HG03095 (cell line): Measurements from ENCODE around the gene ZNF532.
"Not testable (repeated sequence)": the region's sequence is repeated elsewhere in the genome, so short reads cannot be mapped to it uniquely, and the experiment has no call there.

ENCODE experiments used
- ATAC-seq: cut with Tn5 transposase; IDR thresholded peaks from one replicate; pipeline ENCODE4 v1.9.1; 2021; ENCODE audit warnings: moderate library complexity; ENCODE audit not compliant: unreplicated experiment

ZNF532 gene

DNA sequence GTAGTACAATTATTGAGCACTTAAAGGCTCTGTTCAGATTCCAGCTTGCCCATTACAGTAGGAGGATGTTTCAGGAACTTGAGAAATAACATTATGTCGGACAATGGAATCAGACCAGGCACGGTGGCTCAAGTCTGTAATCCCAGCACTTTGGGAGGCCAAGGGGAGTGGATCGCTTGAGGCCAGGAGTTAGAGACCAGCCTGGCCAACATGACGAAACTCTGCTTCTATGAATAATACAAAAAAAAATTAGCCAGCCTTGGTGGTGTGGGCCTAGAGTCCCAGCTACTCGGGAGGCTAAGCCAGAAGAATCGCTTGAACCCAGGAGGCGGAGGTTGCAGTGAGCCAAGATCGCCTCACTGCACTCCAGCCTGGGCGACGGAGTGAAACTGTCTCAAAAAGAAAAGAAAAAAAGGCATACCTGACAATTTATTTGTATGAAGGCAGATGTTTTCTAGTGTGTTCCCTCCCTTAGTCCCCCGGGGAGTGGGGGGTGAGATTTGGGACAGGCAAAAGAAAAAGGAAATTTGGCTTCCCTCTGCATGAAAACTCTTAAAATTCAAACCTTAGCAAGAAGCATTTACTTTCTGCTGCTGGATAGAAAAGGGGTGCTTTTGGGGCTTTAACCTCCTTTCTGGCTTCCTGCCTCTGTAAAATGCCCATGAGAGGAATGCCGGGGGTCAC, 13.7 kb upstream of the ZNF532 start:
- no peak for ATAC-seq

DNA sequence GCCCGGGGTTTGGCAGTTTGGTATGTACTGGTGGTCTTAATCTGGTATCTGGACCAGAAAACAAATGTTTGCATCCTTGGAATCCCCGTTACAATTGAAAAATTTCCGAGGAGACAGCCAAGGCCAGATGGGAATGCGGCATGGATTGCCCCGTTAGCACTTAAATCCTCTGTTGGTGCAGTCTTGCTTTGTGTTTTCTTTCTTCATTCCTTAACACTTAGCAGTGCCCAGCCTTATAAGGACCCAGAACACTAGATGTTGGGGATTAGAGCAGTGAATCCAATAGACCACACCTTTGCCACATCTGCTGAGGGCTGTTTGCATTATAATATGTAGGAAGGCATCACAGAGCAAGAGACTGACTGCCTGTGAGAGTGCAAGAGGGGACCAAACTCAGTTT, 12.8 kb upstream of the ZNF532 start:
- ATAC-seq: no peak

DNA sequence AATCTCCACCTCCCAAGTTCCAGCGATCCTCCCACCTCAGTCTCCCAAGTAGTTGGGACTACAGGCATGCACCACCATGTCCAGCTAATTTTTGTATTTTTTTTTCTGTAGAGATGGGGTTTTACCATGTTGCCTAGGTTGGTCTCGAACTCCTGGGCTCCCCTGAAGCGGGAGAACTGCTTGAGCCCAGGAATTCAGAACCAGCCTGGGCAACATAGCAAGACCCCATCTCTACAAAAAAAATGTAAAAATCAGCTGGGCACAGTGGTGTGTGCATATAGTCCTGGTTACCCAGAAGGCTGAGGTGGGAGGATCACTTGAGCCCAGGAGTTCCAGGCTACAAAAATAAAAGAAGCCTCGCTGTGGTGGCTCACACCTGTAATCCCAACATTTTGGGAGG, 12.0 kb upstream of the ZNF532 start:
- ATAC-seq: no peak

DNA sequence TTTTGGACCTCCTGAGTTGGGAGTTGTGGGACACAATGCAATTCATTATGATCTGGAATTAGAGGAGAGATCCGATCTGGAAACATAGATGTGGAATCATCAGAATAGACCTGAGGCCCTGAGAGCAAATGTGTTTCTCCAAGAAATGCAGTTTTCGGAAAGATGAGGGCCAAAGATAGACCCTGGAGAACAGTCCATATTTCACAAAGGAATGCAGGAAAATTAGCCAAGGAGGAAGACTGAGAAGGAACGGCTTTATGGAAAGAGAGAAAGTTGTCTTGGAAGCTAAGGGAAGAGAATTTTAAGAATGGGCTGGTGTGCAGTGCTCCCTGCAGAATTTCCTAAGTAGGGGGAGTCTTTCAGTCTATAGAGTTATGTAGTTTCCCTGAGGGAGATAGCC, 11.1 kb upstream of the ZNF532 start:
- ATAC-seq: no peak

DNA sequence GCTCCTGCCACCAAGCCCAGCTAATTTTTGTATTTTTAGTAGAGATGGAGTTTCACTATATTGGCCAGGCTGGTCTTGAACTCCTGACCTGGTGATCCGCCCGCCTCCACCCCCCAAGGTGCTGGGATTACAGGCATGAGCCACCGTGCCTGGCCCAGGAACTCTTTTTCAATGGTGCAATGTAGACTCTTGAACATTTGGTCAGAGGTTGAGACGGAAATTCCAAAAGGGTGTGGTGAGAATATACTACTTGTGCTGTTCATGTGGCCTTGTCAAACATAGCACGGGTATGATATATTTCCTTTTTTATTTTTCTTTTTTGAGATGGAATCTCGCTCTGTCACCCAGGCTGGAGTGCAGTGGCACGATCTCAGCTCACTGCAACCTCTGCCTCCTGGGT, 9.2 kb upstream of the ZNF532 start:
- ATAC-seq: not testable (repeated sequence)

DNA sequence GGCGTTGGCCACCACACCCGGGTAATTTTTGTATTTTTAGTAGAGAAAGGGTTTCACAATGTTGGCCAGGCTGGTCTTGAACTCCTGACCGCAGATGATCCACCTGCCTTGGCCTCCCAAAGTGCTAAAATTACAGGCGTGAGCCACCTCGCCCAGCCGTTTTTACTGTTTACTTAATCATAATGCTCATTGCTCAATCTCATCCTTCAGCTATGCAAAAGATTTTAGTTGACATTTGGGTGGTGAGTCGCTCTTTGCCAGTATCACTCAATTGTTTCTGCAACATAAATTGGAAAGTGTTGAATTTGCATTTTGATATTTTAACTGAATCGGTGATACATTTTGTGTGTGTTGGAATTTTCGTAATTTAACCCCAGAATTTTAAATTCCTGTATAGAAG, 7.8 kb upstream of the ZNF532 start:
- ATAC-seq: no peak

DNA sequence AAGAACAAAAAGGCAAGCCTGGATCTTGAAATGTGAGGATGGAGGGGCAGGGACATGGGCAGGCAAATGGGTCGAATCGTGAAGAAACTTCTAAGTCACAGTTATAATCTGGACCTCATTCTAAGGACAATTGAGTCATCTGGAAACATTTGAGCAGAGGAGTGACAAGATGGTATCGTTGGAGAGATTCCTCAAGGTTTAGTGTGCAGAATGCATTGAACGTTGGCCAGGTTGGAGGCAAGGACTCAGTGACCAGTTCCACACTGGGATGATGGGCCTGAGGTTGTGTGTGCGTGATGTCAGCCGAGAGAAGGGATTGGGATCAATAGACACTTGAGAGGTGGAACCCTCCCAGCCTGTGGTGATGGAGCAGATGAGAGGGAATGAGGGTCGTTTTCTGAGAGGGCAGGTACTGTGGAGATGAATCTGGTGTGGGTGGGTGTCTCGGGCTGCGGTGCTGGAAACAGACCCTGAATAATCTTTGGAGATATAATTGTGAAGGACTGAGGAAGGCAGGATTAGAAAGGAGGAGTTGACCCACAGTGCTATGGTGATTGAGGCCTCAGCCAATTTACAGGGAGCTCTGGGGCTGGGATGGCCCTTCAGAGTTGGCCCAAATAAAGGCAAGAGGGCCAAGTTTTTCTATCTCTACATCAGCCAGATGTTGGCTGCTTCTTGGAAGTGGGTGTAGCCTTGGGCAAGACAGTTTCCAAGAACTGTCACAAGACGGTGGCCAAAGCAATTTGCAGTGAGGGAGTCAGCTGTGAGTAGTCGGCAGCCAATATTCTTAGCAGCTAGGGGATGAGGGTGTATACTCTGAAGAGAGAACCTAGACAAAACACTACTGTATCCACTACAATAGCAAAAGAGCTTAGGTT, 5.8 kb upstream of the ZNF532 start:
- ATAC-seq: no peak

DNA sequence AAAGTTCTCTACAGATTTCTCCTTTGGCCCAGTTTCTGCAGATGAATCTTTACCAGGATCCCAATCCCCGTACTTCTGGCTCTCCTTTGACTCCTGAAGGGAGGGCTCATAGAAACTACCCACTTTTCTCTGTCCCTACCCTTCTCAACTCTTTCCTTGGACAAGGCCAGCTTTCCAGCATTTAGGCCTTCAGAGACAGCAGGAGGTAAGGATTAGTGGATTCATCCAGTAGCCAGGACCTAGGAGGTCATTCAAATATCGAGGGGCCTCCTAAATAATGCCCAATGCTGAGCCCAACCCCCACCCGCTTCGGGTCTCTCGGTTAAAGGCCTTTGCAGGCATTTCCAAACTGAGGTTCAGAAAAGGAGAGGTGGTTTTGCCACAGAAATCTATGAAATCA, 4.8 kb upstream of the ZNF532 start:
- no peak for ATAC-seq

DNA sequence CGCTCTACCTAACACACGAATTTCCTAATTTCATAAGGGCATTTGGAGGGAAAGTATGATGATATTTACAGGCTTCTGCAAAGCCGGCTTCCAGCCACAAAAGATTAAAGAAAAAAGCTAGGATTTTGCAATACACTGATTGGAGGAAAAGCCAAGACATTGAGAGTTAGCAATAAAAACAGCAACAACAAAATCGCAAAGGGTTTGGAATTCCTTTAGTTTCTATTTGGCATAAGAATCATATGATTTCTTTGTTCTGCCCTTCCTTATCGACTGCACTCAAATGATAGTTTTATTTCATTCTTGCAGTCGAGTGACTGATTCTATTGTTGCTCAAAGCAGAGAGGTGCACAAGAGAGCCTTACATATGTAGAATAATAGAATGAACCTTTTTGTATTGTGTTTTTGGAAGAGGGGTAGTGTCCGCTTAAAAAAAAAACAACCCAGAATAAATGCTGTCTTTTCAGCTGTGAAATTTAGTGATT, 3.9 kb upstream of the ZNF532 start:
- no peak for ATAC-seq

DNA sequence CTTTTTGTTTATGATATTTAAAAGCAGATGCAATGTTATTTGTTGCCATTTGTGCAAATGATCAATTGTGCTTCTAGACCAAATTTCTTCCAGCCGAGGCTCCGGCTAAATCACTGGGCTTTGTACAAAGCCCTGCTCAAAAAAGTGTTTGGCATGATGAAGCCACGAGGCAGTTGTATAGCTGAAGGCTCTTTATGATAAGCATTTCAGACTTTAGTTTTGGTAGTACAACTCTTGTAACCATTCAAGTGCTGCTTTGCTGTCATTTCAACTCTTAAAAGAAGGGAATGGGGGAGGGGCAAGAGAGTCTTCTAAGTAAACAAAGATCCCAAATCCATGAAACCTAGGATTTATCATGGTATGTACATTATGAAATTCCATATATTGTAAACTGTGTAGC, 3.3 kb upstream of the ZNF532 start:
- ATAC-seq: no peak

DNA sequence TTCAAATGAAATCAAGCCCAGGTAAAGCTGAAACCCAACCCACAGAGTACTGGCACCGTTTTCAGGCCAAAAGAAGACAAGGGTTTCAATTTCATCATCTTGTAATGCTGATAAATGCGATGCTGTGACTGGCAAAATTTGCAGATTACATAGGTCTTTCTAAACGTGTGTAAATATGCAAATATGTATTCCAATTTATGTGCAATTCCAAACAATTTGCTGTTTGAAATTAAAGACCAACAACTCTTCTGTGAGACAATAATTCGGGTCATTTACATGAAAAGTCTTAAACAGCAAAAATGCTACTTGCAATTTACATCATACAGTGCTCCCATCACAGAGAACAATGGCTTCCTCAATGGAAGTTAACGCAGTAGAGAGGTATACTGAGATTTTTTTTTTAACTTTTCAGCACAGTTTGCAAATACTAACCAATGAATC, 2.8 kb upstream of the ZNF532 start:
- no peak for ATAC-seq

DNA sequence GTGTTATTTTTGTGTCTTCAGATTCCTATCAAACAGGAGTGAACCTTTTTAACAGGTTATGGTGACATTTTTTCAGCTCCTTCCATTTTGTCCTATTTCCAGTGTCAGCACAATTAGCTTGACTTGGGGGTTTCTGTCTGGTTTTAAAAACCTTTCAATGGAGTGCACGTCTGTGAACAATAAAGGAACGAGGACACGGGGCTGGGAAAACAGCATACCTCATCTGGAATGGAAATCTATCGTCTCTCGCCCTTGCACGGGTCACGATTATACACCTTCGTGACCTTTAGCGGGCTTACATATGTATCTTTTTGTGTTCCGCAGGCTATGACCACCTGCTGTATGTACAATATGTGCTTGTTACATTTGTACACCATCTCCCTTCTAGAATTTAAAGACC, 2.3 kb upstream of the ZNF532 start:
- ATAC-seq: no peak

DNA sequence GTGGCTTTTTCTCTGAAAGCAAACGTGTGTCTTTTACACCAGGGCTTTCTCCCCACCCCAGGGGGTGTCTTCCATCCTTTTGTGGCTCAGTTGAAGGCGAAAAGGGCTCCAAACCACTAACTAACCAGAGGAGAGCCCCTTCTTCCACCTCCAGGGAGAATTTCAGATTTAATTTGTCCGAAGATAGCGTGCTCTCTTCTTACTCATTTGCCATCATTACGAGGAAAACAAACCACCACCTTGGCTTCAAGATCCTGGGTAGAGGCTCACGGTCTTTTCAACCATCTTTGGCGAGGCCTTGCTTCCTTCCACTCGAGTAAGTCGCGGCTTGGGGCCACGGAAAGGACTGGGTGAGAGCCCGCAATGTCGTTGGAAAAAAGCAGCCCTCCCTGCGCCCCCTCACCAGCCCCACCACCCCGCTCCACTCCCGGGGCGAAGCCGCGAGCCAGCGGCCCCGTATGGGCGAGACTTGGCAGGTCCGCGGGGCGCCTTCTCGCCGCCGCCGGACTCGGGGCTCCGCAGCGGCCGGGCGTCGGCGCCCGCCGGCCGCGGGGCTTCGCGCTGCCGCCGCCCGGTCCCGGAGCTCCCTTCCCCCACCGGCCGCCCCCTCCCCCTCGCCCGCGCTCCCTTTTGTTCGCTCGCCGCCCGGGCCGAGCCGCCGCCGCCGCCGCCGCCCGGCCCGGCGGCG, 1.7 kb upstream of the ZNF532 start:
- ATAC-seq: no peak

DNA sequence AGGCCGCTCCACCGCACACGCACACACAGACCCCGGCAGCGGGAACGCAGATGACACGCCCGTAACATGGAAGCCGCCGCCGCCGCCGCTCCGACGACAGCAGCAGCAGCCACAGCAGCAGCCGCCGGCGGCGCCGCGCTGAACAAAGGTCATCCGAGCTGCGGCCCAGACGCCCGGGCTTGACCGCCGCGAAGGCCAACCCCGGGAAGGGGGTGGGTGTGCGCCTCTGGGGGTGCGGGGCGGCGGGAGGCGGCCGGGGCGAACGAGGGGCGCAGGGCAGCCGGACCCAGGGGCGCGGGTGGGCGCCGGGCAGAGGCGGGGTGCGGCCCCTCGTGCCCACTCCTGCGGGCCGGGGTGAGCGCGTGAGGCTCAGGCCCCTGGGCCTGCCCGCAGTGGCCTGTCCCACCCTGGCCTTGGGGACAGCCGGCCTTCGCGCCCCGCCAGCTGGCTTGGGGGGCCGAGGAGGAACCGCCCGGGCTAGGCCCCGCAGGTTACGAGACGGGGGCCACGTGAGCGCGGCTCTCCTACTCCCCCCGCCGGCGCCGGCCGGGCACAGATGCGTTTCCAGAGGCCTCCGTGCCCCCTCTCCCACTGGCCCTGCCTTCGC, 1.0 kb upstream of the ZNF532 start:
- no peak for ATAC-seq

DNA sequence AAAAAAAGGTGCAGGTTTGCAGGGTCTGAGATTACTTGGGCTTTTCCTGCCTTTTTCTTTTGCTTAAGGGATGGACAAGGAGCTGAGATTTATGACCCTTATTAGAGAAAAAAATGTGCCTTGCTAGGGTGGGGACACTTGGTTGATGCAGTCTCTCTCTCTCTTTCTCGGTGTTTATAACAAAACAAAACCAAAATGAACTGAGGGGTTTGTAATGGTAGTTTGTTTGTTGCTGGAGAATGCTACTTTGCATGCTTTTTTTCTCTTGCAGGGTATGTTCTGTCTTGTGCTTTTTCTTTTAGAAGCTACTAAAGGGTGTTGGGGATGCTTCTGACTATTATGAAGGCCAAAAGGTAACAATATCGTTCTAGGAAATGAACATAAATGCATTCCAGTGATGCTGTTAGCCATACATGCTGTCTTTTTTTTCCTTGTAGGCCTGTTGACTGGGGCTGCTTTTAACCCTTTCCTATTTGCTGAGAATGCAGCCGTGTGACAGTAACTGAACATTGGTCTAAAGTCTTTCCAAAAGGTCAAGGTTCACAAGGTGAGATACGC, 435 bp downstream of the ZNF532 start:
- ATAC-seq: no peak

DNA sequence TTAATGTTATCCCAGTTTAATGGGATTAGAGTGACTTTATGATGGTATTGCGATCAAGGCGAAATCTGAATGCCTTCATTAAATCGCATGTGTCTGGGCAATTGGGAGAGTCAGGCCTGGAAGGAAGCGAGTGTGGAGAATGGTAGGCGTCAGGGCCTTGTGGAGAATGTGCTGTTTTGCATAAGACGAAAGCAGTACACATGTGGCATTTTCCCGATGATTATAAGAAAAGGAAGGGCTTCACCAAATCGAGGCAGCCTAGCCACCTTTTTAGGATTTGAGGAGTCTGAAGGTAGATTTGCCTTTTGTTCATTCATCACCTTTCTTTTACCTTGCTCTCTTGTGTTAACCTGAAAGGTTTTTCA, 1.0 kb downstream of the ZNF532 start:
- no peak for ATAC-seq

DNA sequence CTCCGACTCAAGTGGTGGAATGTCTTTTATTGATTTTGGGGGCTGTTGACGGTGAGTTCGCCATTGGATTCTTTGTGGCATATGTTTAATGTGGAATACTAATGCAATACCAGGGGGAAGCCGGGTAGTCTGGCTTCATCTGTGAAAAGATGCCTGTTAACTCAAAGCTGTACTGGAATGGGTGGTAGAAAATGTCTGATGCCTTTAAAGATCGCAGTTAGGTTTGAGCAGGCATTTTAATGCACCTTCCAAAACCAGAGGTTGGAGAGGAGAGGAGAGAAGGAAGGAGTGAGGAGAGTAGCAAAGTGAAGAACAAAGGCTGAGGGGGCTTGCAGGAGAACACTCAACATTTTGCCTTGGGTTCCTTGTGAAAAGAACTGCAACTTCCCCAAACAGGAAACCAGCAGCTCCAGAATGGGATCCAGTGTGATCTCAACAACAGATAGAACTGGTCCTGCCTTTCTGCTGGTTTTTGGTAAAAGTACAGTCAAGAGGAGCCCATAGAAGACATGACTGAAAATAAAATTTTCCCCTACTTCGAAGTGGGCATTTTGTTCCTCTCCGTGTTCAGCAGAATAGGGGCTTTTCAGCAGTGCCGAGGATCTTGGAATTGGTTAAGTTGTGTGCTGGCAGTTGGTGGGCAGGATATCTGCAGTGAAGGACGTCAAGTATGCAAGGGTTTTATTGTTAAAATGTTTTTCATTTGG, 1.5 kb downstream of the ZNF532 start:
- no peak for ATAC-seq

DNA sequence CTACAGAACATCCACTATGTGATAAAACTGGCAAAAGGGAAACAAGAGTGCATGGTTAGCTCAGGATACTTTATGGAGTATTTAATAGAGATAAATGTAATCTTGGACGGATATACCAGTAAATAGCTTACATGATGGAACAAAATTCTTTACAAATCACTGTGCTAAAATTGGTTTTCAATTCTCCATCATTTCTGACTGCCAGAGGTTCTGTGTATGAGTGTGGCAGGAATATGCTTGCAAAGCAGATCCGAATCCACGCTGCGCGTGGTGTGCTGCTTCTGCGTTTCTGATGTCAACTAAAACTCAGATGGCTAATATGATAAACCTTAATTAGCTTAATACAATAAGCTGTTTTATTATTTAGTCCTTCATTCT, 2.1 kb downstream of the ZNF532 start:
- ATAC-seq: no peak

DNA sequence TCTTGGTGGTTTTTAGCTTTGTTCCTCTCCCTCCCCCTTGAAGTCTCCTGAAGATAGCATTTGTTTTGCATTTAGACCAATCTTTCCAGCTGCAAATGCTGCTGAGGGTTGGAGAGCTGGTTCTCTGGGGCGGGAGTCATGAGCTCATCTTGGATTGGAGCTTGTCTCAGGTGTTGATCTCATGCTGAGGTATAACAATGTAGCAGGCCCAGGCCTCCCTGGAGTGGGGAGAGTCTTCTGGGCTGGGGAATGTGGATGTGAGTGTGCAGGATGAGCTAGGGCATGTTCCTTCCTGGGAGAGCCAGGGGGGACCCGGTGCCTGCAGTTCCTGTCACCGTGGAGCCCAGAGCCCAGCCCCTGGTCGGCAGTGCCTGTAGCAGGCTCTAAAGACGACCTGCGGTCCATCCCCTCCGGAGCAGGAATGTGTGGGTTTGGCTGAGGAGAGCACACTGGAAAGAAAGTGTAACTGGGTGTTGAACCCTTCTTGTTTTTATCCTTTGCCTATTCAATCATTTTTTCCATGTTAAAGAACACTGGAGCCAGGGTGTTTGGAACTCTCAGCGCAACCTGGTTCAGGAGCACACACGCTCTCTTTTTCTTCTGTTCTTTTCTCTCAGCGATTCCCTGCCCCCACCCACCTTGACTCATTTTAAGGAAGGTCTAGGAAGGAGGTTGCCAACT, 2.7 kb downstream of the ZNF532 start:
- ATAC-seq: no peak

DNA sequence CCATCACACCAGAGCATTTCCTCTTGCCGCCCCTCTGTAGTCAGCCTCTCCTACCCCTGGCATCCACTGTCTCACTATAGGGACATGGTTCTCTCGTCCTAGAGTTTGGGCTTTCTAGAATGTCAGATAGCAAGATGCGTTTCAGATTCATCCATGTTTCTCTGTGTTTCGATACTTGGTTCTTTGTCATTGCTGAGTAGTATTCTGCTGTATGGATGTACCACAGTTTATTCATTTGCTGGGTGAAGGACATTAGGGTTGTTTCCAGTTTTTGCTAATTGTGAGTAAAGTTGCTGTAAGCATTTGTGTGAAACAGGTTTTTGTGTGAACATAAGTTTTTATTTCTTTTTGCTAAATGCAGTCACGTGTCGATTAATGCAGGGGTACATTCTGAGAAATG, 3.8 kb downstream of the ZNF532 start:
- no peak for ATAC-seq
